ENCODE measurements around the gene RECQL5. TPM values are rescaled to one million over a fixed set of nuclear protein-coding genes. Genes with fewer than 3 reads are reported as not detected.

Gene RECQL5
- total and polyA plus RNA-seq, 4 donors: 16.4 to 32.5 (median 29.8) TPM

- ATAC-seq (ENCODE audit: insufficient read depth, low FRiP score) (no peak), DNase-seq (no peak)
- no peak for TF ChIP-seq CTCF (IDR thresholded peaks at IDR 0.05; ENCODE audit: control extremely low read depth, extremely low read depth)
- peaks cover 5 to 21% (median 14%) of the 10 kb centered on the region in 5 donors for H3K4me1 ChIP-seq (ENCODE audit: control insufficient read depth in 5 of 5, insufficient read depth in 5 of 5, low read length in 5 of 5)
- H3K4me3 ChIP-seq: no peak overlapping the region
- H3K27me3 ChIP-seq (ENCODE audit: control insufficient read depth in 3 of 3, insufficient read depth in 3 of 3, low read length in 2 of 3): no peaks in the 10 kb centered on the region
- H3K36me3 ChIP-seq (ENCODE audit: control insufficient read depth in 4 of 4, insufficient read depth in 4 of 4, low read length in 4 of 4): peaks cover 0 to 10% (median 2%) of the 10 kb centered on the region in 4 donors
- peak overlapping the region; percentile 82 to 87 for H3K27ac ChIP-seq (ENCODE audit: low read depth in 1 of 2, low read length in 1 of 2)
- H3K9me3 ChIP-seq (ENCODE audit: control insufficient read depth in 4 of 4, insufficient read depth in 3 of 4, low read length in 3 of 4): no peaks in the 10 kb centered on the region
- H3K9ac ChIP-seq (ENCODE audit: insufficient read depth in 1 of 2, low read length in 2 of 2): no peak overlapping the region
- WGBS, 2 donors: 83 to 91% methylated on average over 20 of the region's 20 CpGs
These were observed 32.0 kb downstream of the RECQL5 start for GRCh38 chr17:75634754-75635609.

GRCh38 chr17:75634376-75634740, 32.6 kb downstream of the RECQL5 start:
- Histone ChIP-seq H3K36me3 (ENCODE audit: control insufficient read depth in 4 of 4, insufficient read depth in 4 of 4, low read length in 4 of 4) (peaks cover 0 to 10% (median 2%) of the 10 kb centered on the region in 4 donors), H3K9ac (ENCODE audit: insufficient read depth in 1 of 2, low read length in 2 of 2) (no peak overlapping the region), H3K27ac (ENCODE audit: low read depth in 1 of 2, low read length in 1 of 2) (peak overlapping the region; percentile 82 to 87), H3K27me3 (ENCODE audit: control insufficient read depth in 3 of 3, insufficient read depth in 3 of 3, low read length in 2 of 3) (no peaks in the 10 kb centered on the region), H3K4me1 (ENCODE audit: control insufficient read depth in 5 of 5, insufficient read depth in 5 of 5, low read length in 5 of 5) (peaks cover 5 to 21% (median 14%) of the 10 kb centered on the region in 5 donors), H3K9me3 (ENCODE audit: control insufficient read depth in 4 of 4, insufficient read depth in 3 of 4, low read length in 3 of 4) (no peaks in the 10 kb centered on the region), H3K4me3 (no peak overlapping the region)
- ATAC-seq (ENCODE audit: insufficient read depth, low FRiP score) (no peak), DNase-seq (no peak)
- 88 to 91% methylated on average over 9 of the region's 9 CpGs for WGBS, 2 donors
- TF ChIP-seq CTCF (IDR thresholded peaks at IDR 0.05; ENCODE audit: control extremely low read depth, extremely low read depth): no peak

- H3K4me1 ChIP-seq (ENCODE audit: control insufficient read depth in 5 of 5, insufficient read depth in 5 of 5, low read length in 5 of 5): peaks cover 5 to 21% (median 14%) of the 10 kb centered on the region in 5 donors
- H3K36me3 ChIP-seq (ENCODE audit: control insufficient read depth in 4 of 4, insufficient read depth in 4 of 4, low read length in 4 of 4): peaks cover 0 to 10% (median 2%) of the 10 kb centered on the region in 4 donors
- no peak overlapping the region for H3K4me3 ChIP-seq
- H3K27me3 ChIP-seq (ENCODE audit: control insufficient read depth in 3 of 3, insufficient read depth in 3 of 3, low read length in 2 of 3): no peaks in the 10 kb centered on the region
- H3K27ac ChIP-seq (ENCODE audit: low read depth in 1 of 2, low read length in 1 of 2): peak overlapping the region; percentile 82 to 87
- WGBS, 2 donors: 17 to 24% methylated on average over 27 of the region's 27 CpGs
- DNase-seq (peak; percentile 95 to 96 (median 96)), ATAC-seq (ENCODE audit: insufficient read depth, low FRiP score) (peak; percentile 75)
- H3K9ac ChIP-seq (ENCODE audit: insufficient read depth in 1 of 2, low read length in 2 of 2): peak overlapping the region in 1 of 2 donors; percentile 28
- no peak for TF ChIP-seq CTCF (IDR thresholded peaks at IDR 0.05; ENCODE audit: control extremely low read depth, extremely low read depth)
- no peaks in the 10 kb centered on the region for H3K9me3 ChIP-seq (ENCODE audit: control insufficient read depth in 4 of 4, insufficient read depth in 3 of 4, low read length in 3 of 4)
These were observed 33.2 kb downstream of the RECQL5 start for GRCh38 chr17:75633486-75634375.

Data from lung (tissue), 12 donors.